Stimulated activated CD8-positive, alpha-beta memory T cell treated with anti-CD3 and anti-CD28 coated beads, Interleukin-12 subunit alpha, Interleukin-12 subunit beta, amount 100 ng/mL, for 1 hour (primary cell): ENCODE data around the gene LAMB3.
A peak's percentile ranks its signal among the peaks of the same experiment; 100 is the strongest.
"Not testable (repeated sequence)": the region's sequence is repeated elsewhere in the genome, so short reads cannot be mapped to it uniquely, and the experiment has no call there.

Experiments
- DNase-seq: peaks from one replicate; pipeline ENCODE4 v3.0.0-alpha.2; 2020; ENCODE audit warnings: low read depth

Gene LAMB3

DNA sequence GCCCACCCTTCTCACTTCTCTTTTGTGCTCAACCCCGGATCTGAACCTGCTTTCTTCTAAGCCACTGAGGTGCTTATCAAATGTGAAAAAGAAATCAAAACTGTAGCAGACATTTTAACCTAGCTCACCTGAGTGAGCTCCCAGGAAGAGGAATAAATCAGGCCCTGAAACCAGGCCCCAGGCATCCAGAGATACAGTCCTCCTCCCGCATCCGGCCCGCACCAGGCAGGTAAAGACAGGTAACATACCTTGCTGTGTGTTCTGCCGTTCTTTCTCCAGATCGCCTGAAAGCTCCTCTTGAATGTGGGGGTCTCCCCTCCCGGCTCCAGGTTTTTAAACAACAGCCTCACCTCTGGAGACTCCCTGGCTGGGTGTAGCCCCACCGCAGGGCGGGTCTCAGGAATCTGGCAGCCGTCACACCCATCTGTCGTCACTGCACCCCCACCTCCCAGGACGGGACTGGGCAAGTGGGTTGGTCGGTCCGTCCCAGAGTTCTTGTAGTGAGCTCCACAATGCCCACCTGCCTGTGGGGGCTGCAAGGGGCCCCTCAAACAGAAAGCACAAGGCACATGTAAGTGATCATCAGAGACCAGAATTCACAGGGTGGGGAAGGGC lies at the start of gene LAMB3:
LAMB3 (minus strand) TSS at position 305 of the 615 bp plus-strand sequence. CDS start 1,481 bp downstream, outside the sequence.
- DNase-seq = no peak

DNA sequence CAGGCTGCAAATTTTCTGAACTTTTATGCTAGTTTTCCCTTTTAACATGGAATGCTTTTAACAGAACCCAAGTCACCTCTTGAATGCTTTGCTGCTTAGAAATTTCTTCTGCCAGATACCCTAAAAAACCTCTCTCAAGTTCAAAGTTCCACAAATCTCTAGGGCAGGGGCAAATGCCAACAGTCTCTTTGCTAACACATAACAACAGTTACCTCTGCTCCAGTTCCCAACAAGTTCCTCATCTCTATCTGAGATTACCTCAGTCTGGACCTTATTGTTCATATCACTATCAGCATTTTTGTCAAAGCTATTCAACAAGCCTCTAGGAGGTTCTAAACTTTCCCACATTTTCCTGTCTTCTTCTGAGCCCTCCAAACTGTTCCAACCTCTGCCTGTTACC lies 48.5 kb upstream of the LAMB3 start:
- DNase-seq = not testable (repeated sequence)

DNA sequence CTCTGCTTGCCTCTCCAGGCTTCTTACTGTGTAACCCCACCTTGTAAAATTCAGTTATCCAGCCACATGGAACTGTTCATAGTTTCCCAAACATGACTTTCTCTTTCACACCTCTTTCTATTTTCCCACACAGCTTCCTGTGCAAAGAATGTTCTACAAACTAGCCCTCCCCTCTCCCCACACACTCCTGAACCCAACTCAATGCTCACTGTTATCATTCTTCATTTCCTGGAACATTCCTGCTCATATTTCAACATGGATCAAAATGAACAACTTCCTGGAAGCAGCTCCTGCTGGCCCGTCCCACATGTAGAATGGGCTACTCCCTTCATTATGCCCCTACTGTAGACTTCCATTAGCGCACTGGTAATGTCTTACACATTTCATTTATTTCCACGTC lies 44.9 kb upstream of the LAMB3 start:
- DNase-seq = no peak

DNA sequence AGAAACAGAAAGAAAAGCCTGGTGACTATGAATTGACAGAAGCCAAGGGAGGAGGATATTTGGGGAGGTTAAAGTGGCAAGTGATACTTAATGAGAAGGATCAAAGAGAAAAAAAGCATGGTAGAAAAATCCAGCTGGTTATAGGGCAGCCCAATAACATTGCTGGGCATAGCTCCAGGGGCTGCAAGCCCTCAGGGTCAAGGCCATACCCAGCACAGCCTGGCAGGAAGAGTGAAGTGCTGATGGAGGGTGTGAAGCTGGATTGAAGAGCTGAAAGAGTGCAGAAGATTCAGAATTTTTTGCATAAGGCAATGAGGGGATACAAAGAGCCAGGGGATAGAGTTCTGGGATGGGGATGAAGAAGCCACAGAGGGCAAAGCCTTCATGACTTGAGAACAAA lies 44.4 kb upstream of the LAMB3 start:
- no peak for DNase-seq

DNA sequence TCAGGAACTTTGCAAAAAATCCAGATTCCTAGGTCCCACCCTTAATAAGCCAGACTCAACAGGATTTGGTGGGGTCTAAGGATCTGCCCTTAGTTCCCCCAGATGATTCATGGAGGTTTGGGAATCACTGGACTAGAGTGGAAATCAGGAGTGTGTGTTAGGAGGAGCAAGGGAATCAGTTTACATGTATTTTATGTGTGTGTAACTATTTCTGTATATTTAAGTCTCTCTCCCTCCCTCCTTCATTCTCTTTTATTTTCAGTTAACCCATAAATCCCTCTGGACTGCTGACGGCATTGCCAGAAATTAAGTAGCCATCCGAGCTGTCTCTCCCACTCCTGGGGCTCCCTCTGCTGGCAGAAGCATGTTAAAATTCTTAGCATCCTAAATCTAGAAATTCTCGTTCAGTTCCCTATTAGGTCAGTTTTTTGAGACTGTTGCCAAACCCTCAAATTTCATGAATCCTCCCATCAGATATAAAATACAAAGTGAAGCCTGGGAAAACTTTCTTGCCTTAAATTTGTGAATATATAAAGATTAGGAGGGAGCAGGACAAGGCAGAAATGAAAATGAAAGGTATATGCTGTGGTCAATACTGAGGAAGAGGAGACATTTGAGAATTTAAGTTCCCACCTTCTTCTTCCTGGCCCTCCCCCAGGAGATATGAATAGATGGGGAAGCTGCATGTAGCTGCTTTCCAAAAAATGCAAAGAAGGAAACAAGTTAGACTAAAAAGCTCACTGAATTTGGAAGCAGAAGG lies 40.7 kb upstream of the LAMB3 start:
- DNase-seq = peak; percentile 54

DNA sequence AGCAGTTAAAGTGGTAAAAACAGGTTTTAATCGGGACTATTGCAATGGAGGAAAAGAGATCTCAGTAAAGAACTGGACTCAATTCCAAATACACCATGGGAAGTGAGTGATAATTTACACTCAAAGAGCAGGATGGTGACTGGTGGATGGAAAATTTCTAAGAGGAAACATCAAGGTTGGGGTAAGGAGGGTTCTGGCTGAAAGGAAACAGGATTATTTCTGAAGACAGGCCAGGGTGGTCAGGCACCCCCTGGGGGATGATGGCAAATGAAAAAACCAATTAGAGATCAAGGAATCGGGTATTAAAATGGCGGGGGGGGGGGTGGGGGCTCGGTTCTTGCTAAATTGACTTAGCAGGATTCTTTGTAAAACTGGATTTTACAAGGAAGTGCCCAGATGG lies 40.1 kb upstream of the LAMB3 start:
- DNase-seq = no peak

DNA sequence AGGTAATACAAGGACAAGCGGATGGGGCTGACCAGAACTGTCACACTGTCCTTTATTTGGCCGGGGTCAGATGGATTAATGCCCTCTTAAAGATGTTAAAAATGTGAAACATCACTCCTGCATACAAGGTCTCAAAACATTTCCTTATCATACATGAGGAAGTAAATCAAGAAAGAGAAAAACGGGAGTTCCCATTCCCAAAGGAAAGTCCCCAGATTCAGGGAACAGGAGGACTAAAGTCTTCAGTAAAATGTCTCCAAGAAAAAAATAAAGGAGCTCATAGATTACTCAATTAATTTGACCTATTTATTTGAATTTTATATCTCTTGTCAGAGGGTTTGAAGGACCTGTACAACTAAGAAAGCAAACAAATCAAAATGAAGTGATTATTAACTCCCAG lies 39.0 kb upstream of the LAMB3 start:
- no peak for DNase-seq

DNA sequence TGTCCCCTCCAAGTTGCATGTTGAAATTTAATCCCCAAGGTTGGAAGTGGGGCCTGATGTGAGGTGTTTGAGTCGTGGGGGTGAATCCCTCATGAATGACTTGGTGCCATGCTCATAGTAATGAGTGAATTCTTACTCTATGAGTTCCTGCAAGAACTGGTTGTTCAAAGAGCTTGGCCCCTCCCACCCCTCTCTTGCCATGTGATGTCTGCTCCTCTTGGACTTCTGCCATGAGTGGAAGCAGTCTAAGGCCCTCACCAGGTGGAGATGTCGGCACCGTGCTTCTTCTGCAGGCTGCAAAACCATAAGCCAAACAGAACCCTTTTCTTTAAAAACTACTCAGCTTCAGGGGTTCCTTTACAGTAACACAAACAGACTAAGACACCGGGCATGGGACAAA lies 37.3 kb upstream of the LAMB3 start:
- no peak for DNase-seq

DNA sequence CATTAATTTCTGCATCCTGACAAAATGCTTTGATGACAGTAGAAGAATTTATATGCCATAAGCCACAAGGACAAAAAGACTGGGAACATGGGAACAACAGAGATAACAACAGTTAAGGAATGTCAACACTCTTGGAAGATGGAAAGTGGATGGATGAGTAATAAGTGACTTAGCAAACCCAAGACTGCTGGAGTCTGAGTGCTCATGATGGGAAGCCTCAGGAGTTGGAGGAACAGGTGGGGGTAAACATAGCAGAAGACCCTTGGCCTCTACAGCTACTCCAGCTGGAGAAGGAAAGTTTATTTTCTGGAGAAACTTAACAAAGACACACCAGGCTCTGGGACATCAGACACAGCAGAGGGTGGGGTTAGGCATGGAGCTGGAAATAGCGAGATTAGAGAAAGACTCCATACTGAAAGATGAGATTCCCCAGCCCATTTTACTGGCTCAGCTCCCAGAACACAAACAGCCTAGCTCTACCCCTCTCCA lies 36.6 kb upstream of the LAMB3 start:
- DNase-seq = no peak

DNA sequence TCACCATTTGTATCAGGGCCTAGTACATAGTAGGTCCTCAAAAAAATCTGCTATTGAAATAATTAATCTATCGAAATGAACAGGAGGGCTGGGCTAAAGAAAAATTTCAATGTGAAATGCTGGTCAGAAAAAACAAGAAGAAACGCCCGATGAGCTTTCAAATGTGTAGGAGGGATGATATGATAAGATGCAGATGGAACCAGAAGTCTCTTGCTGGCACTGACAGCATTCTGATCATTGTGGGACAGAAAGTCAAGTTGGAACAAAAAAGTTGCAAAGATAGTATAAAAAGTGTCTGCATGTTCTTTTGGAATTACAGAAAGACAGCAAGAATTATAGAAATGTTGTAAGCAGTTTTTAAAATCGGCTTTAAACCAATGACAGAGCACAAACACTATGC lies 34.1 kb upstream of the LAMB3 start:
- no peak for DNase-seq

DNA sequence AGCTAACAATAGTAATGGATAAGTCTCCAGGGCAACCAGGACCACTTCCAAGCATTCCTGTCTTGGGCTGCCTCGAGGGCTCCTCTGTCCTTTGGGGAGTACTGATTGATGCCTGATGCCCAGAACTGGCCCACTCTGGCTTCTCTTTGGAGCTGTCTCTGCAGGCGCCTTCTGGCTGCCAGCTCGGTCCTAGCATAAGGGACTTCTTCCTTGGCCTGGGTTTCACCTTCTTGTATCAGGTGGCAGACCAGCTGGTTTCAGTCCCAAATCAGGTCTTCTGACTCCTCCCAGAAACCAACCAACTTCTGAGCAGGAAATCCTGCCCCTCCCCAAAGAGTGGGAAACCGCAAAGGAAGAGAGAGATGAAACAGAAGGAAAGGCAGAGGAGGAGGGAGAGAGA lies 33.6 kb upstream of the LAMB3 start:
- no peak for DNase-seq

DNA sequence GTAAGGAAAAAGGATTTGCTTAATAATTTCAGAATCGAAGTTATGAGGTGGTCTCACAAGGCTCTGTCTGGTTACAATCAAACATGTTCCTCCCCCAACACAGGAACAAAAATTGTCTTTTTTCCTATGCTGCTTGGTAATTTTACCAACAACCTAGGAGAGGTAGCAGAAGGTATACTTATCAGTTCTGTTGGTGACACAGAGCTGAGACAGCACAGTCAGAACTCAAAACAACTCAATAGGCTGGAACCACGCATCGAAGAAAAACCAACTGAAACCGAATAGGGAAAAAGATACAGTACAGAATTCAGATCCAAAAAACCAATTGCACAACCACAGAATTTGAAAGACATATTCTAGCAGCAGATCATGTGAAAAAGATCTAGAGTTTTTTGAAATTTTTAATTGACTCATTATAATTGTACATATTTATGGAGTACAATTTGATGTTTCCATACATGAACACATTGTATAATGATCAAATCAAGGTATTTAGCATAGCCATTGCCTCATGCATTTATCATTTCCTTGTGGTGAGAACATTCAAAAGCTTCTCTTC lies 26.8 kb upstream of the LAMB3 start:
- DNase-seq = no peak

DNA sequence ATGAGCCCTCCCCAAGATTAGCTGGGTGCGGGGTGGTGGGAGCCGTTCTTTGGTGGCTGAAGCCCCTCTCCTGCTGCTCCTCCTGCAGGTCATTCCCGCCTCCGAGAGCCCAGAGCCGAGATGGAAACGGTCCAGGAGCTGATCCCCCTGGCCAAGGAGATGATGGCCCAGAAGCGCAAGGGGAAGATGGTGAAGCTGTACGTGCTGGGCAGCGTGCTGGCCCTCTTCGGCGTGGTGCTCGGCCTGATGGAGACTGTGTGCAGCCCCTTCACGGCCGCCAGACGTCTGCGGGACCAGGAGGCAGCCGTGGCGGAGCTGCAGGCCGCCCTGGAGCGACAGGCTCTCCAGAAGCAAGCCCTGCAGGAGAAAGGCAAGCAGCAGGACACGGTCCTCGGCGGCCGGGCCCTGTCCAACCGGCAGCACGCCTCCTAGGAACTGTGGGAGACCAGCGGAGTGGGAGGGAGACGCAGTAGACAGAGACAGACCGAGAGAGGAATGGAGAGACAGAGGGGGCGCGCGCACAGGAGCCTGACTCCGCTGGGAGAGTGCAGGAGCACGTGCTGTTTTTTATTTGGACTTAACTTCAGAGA lies 23.4 kb upstream of the LAMB3 start:
- DNase-seq = no peak

DNA sequence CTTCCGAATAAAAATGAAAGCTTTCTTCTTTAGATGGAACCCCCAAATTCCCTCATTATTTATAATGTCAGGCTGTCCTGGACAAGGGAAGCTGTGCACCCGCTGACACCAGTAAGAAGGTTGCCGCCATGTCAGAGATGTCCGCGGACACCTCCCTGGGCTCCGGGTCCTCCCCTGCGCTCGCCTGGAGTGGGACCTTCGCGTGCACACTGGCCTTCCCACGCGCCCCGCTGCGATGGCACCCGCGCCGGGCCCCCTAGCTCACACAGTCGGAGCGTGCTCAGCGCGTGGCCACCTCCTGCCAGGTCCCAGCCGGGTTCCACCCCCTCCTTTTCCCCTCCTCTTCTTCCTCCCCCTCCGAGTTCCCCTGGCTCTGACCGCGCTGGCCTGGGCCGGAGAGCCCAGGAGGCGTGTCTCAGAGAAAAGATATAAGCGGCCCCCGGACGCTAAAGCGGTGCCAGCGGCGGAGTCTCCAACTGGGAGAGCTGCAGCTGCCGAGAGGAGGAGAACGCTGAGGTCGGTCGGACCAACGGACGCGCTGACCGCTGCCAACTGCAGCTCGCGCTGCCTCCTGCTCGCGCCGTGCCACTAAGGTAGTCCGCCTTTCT lies 22.8 kb upstream of the LAMB3 start, which contains the start of gene G0S2:
G0S2 (plus strand) TSS at position 456 of the 608 bp plus-strand sequence. CDS start 273 bp downstream, outside the sequence.
- no peak for DNase-seq

DNA sequence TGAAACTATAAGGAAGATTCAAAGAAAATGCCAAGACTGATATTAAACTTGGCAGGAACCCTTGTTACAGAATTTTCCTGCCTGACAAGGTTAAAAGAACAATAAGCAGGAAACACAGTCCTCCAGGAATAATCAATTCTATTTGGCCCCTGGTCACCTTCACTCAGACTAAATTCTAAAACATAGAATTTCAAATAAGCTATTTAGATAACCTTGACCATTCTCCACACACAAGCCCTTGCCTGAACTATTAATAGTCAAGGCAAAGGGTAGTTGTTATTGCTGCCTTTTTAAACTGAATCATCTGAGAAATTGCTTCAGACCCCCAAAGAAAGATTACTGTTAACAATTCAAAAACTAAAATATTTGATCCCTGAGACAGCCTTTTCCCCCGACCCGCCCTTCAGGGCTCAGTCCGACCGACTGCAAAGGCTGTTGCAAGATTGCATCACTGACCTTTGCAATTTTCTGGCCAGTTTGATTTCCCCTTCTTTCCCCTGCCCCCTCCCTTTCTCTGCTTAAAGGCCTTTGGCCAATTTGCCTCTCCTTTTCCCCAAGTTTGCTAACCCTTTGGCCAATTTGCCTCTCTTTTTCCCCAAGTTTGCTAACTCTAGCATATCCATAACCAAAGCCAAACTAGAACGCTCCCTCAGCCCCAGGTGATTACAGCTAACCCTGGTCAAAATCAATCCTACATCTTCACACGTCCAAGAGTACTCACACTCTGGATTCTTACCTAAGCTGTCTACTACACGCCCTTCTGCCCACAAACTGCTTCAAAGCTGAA lies 21.6 kb upstream of the LAMB3 start:
- no peak for DNase-seq

DNA sequence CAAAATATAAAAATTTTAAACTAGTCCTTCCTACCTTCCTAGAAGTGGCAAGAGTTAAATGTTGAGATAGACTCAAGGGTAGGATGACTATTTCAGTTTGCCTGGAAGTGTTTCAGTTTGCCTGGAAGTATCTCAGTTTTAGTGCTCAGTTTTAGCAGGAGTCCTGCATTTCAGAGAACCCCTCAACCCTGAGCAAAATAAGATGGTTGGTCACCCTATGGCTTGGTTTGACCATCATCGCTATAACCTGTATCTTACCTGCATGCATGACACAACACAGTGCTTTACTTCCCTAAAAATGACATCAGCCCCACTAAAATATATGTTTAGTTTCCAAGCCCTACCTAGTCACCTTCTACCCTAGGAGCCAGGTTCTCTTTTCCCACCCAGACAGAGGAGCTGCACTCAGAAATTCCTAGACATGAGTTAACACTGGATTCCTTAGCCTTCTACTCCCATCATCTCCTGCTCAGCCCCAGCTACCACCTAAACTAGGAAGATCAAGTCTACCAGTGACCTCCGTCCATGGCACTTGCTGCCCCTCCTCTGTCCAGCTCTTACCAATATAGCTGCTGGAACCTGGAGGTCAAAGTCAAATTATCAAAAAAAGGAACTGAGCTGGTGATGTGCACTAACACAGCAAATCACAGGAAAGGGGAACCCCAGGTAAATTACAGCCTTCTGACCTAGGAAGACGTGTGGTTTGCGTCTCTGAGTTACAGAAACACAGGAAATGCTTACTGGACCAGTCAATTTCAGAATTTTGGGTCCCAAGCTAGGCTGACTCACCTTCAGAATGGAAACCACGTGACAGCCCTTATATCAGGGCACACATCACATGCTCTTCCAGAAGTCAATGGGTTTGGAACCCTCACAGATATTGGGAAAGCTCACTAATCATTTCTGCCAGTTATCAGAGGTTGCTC lies 20.7 kb upstream of the LAMB3 start:
- DNase-seq = no peak

DNA sequence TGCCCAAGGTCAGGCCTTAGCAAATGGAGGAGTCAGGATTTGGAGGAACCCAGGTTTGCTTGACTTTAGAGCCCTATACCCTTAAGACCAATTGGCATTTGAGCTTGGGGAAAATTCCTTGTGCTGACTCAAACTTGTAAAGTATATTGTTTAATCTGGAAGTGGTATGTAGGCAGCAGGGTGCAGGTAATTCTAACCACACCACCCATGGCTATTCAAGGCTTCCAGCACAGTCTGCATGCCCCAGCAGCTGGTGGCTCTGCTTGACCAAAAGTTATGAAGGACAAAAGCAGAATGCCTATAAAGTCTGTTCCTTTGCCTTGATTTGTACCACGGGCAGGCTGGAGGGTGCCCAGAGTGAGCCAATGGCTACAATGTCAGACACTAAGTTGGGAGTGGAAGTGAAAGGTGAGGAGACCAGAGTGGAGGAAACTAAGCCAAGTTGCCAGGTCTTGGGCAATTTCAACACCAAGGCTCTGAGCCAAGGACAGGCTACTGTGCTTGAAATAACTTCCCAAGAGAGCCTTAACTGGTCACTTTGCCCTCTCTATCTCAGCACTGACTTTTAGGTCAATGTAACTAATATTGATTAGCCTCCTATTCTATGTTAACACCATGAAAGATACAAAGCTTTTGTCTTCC lies 18.3 kb upstream of the LAMB3 start:
- no peak for DNase-seq

DNA sequence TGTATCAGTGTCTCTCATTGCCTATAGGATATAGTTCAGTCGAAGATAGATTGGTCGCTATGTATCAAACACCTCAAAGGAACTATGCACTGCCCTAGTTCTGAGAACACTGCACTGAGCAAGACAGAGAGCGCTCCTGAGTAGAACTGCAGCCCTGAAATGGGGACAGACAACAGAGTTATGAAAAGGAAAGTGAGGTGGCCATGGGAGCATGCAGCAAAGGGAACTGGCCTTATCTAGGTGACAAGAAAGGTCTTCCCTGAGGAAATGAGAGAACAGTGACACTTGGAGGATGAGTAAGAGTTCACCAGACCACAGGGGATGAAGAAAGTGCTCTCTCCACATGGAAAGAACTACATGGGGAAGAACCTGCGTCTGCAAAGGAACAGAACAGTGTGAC lies 15.5 kb upstream of the LAMB3 start:
- no peak for DNase-seq

DNA sequence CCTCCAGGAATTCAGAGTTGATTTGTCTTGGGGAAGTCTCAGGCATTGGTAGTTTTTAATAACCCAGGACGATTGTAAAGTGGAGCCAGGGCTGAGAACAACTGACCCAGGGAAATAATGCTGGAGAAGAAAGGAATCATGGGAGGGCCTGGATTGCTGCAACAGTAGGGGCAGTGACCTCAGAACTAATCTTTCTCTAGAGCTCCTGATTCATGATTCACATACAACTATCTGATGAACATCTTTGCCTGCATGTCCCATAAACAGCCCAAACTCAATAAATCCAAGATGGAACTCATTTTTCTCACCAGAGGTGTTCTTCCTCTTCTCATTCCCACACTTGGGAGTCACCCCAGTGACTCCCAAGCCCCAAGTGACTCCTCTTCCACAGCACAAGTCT lies 14.9 kb upstream of the LAMB3 start:
- DNase-seq = no peak

DNA sequence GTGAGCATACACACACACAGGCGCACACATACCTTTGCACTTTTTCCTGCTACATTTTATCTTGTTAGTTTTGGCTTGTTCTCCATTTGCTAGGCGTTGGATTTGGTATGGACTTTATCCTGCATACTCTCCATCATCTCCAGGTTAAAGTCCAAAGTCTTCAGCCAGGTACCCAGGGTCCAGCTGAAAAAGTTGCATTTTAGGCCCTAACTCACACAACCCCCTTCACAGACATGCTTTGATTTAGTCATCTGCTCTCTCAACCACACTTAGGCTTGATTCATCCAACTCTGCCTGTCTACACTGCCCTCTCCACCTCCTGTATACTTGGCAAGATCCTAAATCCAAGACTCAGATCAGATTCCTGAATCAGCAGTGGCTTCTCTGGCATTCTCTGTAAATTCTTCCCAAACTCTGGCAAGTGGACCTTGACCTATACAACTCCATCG lies 10.7 kb upstream of the LAMB3 start:
- DNase-seq = no peak
